Fibroblast of pulmonary artery (primary cell): ENCODE measurements around the gene SNAI1.
"Not testable (repeated sequence)": the region's sequence is repeated elsewhere in the genome, so short reads cannot be mapped to it uniquely, and the experiment has no call there.

Experiments used
- DNase-seq: peaks from one replicate; pipeline ENCODE4 v3.0.0-alpha.2; 2010; ENCODE audit warnings: low read depth
- H3K4me3 ChIP-seq: replicated peaks from 2 replicates; pipeline ENCODE4 v1.5.1; 2011; ENCODE audit warnings: low read depth, mild to moderate bottlenecking, control low read depth, low read length, moderate library complexity
- CTCF ChIP-seq: IDR thresholded peaks from 2 replicates; pipeline ENCODE4 v1.5.1; 2011; ENCODE audit warnings: mild to moderate bottlenecking, control low read depth, low read length, inconsistent platforms; ENCODE audit errors: missing control alignments

The SNAI1 gene

GRCh38 chr20:49973981-49974380 lies 8.8 kb upstream of the SNAI1 start:
- no peak for TF ChIP-seq CTCF
- no peak for DNase-seq
- no peak overlapping the region for H3K4me3 ChIP-seq

DNA sequence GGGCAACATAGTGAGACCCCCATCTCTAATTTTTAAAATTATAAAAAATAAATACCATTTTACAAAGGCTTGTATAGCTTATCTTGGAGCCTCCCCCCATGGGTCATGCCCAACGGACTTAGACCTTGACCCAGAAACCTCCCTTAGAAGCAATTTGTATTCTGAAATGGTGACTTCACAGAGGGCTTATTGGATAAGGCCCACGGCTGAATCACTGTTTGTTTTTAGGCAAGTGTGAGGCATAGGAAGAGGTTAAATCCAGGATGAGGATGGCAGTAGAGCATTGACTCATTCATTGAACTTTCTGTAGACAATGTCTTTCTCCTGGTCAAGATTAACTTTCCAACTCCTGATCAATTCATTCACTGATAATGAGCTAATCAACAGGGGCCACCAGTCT lies 6.2 kb upstream of the SNAI1 start:
- no peak for TF ChIP-seq CTCF
- H3K4me3 ChIP-seq, result no peak overlapping the region
- no peak for DNase-seq

- H3K4me3 ChIP-seq, DNase-seq: not testable (repeated sequence)
Observed at GRCh38 chr20:49977740-49978139, 5.0 kb upstream of the SNAI1 start.

DNA sequence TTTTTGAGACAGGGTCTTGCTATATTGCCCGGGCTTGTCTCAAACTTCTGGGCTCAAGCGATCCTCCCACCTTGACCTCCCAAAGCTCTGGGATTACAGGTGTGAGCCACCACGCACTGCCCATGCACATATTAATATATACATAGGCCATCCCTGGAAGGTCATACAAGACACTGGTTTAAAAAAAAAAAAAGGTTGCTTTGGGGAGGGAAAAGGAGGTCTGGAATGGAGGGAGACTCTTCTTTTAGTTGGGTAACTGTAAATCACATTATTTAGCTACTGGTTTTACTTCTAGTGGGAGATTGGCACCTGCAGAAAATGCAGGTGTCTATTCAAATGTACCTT lies 4.1 kb upstream of the SNAI1 start:
- no peak for DNase-seq
- H3K4me3 ChIP-seq, result no peak overlapping the region
- TF ChIP-seq CTCF, result no peak

DNA sequence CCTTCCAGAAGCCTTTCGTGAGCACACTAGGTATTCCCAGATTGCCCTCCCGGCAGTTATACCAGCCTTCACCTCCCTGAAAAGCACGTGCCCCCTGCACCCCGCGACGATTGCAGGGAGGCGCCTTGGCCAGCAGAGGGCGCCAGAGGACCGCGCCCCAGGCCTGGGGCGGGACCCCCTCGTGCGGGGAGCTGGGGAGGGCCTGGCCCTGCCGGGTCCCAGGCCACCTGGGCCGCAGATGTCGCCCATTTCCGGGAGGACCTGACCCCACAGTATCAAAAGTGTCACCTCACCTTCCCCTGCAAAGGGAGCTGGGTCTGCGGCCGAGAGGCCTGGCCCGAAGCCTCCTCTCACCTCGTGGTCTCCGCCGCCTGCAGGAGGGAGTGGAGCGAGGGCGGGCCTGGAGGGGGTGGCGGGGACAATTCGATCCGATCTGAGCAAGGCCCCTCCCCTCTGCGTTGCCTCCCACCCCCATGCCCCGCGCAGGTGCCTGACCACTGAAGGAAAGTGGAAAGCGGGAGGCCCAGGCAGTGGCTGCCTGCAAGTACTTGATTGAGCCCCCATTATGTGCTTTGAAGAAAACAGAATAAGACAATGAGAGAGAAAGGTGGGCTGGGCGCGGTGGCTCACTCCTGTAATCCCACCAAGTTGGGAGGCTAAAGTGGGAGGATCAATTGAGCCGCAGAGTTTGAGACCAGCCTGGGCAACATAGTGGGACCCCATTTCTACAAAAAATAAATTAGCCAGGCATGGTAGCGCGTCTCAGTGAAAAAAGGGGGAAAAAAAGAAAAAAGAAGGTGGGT lies 3.5 kb upstream of the SNAI1 start:
- TF ChIP-seq CTCF, result peak; percentile 68
- peak overlapping the region; percentile 30 for H3K4me3 ChIP-seq
- DNase-seq, result peak; percentile 33

DNA sequence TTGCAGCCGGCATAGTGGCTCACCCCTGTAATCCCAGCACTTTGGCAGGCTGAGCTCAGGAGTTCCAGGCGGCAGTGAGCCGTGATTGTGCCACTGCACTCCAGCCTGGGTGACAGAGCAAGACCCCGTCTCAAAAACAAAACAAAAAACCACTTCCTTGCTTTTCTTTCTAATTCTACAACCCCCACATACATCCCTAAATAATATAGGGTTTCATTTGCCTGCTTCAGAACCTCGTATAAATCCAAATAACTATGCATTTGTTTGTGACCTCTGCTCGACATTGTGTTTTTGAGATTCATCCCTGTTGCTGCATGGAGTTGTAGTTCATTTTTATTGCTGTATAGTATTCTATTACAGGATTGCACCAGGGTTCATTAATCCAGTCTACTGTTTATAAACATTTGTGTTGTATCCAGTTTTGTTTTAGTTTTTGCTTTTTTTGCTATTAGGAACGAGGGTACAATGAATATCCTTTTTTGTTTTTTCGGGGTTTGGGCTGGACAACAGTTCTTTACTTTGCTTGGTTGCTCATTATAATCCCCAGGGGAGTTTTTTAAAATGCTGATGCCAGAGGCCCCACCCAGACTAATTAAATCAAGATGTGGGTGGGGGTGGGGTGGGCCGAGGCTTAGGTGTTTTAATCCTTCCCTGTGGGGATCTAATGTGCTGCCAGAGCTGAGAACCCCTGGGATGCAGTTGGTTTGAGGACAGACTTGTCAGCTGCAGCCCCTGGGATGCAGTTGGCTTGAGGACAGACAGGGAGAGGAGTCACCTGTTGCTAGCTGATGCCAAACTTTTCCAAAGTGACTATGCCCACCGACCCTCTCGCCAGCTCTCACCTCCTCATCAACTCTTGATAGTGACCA lies 2.4 kb upstream of the SNAI1 start:
- no peak overlapping the region for H3K4me3 ChIP-seq
- DNase-seq, result no peak
- TF ChIP-seq CTCF, result no peak

DNA sequence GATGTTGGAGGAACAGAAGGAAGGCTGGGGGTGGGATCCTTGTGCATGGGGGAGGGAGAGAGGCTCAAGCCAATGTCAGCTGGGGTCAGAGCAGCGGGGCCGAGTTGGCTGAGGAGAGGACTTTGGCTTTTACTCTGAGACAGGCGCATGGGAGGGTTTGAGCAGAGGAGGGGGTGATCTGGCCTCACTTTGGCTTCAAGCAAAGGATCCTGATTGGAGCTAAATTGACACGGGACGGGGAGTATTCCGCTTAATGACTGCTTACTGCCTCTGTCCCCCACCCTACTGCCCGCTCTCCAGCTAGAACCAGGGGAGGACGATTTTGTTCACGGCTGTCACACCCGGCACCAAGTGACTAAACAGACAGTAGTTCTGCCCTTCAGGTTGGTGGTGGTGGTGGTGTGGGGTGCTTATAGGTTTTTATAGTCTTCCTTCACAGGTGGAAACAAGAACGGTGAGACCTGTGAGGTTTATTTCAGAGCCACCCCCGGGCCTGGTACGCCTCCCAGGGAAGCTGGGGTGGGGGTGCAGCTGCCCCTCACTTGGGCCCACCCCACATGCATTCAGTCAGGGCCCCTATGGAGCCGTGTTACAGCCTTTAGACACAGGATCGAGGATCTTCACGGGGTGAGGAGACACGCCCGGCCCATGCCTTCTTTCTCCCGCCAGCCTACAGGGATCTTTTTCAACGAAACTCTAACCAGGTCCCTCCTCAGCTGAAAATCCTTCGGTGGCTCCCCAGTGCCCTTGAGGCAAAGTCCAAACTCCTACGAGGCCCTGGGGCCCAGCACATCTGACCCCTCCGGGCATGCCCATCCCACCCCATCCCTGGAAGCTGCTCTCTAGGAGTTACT lies 1.3 kb upstream of the SNAI1 start:
- no peak for TF ChIP-seq CTCF
- no peak overlapping the region for H3K4me3 ChIP-seq
- DNase-seq, result no peak
